Suprapubic skin (tissue), 4 donors: ENCODE results near the gene AP2A1.

ENCODE experiments used
- CTCF ChIP-seq, 2 donors: fragments of 200-600 bp in 1 of 2; fragments of 450-650 bp in 1 of 2; sonication (generic) in 1 of 2; IDR thresholded peaks; one replicate each; pipeline ENCODE4 v1.5.1; 2016 to 2019; ENCODE audit warnings: antibody characterized with exemption in 2 of 2, mild to moderate bottlenecking in 1 of 2, moderate library complexity in 1 of 2
- EP300 ChIP-seq: sonication (generic); formaldehyde crosslinking; IDR thresholded peaks from one replicate; pipeline ENCODE4 v1.6.1; 2017; ENCODE audit warnings: antibody characterized with exemption
- POLR2A ChIP-seq, 2 donors: fragments of 450-650 bp; IDR thresholded peaks; one replicate each; pipeline ENCODE4 v1.6.1; 2017; ENCODE audit warnings: antibody characterized with exemption in 2 of 2, mild to moderate bottlenecking in 2 of 2, moderate library complexity in 2 of 2
- POLR2AphosphoS5 ChIP-seq, 3 donors: sonication (generic); formaldehyde crosslinking; IDR thresholded peaks; one replicate each; pipeline ENCODE4 v1.6.1; 2017; ENCODE audit warnings: antibody characterized with exemption in 3 of 3

DNA sequence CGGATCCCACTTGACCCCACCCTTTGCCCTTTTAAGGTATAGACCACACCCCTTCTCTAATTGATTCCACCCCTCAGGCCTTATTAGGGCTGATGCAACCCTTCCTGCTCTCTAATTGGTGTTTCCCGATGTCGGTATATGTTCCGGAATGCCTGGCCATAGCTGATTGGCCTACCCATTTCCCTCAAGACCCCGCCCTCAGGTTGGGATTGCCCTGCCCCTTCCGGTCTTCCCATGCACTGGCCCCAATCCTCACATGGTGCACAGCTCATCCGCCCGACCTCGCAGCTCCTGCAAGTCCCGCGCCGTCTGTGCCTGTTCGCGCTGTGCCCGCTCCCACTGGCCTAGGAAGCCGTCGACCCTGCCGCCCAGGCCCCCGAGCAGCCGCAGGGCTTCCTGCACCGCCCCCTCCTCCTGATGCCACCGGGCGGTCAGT, 21.8 kb upstream of the AP2A1 start:
- no peak for TF ChIP-seq POLR2A (IDR thresholded peaks at IDR 0.05)
- no peak for TF ChIP-seq CTCF (IDR thresholded peaks at IDR 0.05)
- TF ChIP-seq POLR2AphosphoS5 (IDR thresholded peaks at IDR 0.05), result no peak
- no peak for TF ChIP-seq EP300
